Endothelial cell of umbilical vein (primary cell): ENCODE measurements around the gene PXN.

Experiments
- CTCF ChIP-seq, 2 donors: IDR thresholded peaks; 1 replicate in 1 of 2; 2 replicates in 1 of 2; pipeline ENCODE4 v1.5.1; 2011; ENCODE audit warnings: low read length in 2 of 2, mild to moderate bottlenecking in 2 of 2, moderate library complexity in 2 of 2, control low read depth in 1 of 2, inconsistent platforms in 1 of 2, low read depth in 1 of 2; ENCODE audit not compliant: insufficient read depth in 1 of 2; ENCODE audit errors: extremely low read depth in 1 of 2
- EZH2 ChIP-seq: IDR thresholded peaks from 2 replicates; pipeline ENCODE4 v1.6.1; 2012; ENCODE audit warnings: borderline replicate concordance, low read depth, mild to moderate bottlenecking, moderate library complexity, low read length, inconsistent platforms; ENCODE audit not compliant: severe bottlenecking
- FOS ChIP-seq: IDR thresholded peaks from 2 replicates; pipeline ENCODE4 v1.6.1; 2011; ENCODE audit warnings: mild to moderate bottlenecking, low read length, moderate library complexity, borderline replicate concordance; ENCODE audit not compliant: insufficient read depth
- MYC ChIP-seq: IDR thresholded peaks from one replicate; pipeline ENCODE4 v1.6.1; 2011; ENCODE audit warnings: mild to moderate bottlenecking, low read depth, low read length
- POLR2A ChIP-seq: IDR thresholded peaks from 2 replicates; pipeline ENCODE4 v1.6.1; 2012; ENCODE audit warnings: low read depth, mild to moderate bottlenecking, control low read depth, low read length
- POLR2AphosphoS5 ChIP-seq: IDR thresholded peaks from 2 replicates; pipeline ENCODE4 v1.6.1; 2012; ENCODE audit warnings: low read depth, mild to moderate bottlenecking, control low read depth, low read length, moderate library complexity; ENCODE audit not compliant: insufficient read depth
- TF ChIP-seq, protein P1 (sequence below): IDR thresholded peaks from 2 replicates; pipeline ENCODE4 v1.6.1; 2011; ENCODE audit not compliant: insufficient read depth, insufficient read length

DNA sequence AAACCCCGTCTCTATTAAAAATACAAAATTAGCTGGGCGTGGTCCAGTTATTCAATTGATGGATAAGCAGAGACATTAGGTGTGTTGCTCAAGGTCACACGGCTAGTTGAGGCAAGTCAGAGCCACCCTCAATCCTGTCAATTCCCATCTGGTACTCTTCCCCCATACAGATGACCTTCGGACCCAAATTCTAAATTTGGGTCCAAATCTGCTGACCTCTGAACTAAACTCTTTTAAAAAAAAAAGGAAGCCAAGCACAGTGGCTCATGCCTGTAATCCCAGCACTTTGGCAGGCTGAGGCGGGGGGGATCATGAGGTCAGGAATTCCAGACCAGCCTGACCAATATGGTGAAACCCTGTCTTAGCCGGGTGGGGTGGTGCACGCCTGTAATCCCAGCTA, 94.9 kb downstream of the PXN start:
- TF ChIP-seq CTCF (IDR thresholded peaks at IDR 0.05; ENCODE audit: extremely low read depth in 1 of 2, insufficient read depth in 1 of 2, low read depth in 1 of 2, low read length in 2 of 2) (no peak), POLR2AphosphoS5 (no peak), POLR2A (no peak), EZH2 (no peak), MYC (no peak), FOS (no peak)
- TF ChIP-seq, protein P1, sequence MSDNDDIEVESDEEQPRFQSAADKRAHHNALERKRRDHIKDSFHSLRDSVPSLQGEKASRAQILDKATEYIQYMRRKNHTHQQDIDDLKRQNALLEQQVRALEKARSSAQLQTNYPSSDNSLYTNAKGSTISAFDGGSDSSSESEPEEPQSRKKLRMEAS, result no peak
